Kidney (tissue), 14 donors: ENCODE data around the gene MRPL54. TPM values are rescaled to one million over a fixed set of nuclear protein-coding genes. Genes with fewer than 3 reads are reported as not detected.
"Not testable (repeated sequence)": the region's sequence is repeated elsewhere in the genome, so short reads cannot be mapped to it uniquely, and the experiment has no call there.

ENCODE experiments used
- DNase-seq, 5 donors: peaks; one replicate each; pipeline ENCODE4 v3.0.0-alpha.2; 2013 to 2020
- FAIRE-seq: peaks from 2 replicates; lab custom pipeline; 2012; peaks lifted over from hg19 to GRCh38; lab: Jason Lieb, UNC
- H3K27ac ChIP-seq, 2 donors: one replicate each; pipeline ENCODE4 v1.7.0; 2013; ENCODE audit warnings: low read depth in 2 of 2, low read length in 2 of 2, inconsistent platforms in 1 of 2
- H3K27me3 ChIP-seq: one replicate; pipeline ENCODE4 v1.7.1; 2013; ENCODE audit warnings: low read length, inconsistent platforms; ENCODE audit not compliant: control insufficient read depth, insufficient read depth
- H3K36me3 ChIP-seq, 3 donors: one replicate each; pipeline versions ENCODE4 v1.7.0 to v1.7.1; 2013; ENCODE audit warnings: low read length in 3 of 3, control low read depth in 1 of 3, inconsistent platforms in 1 of 3; ENCODE audit not compliant: insufficient read depth in 3 of 3, control insufficient read depth in 2 of 3
- H3K4me1 ChIP-seq, 3 donors: one replicate each; pipeline versions ENCODE4 v1.7.0 to v1.7.1; 2013; ENCODE audit warnings: low read length in 3 of 3, inconsistent platforms in 1 of 3, low read depth in 1 of 3; ENCODE audit not compliant: control insufficient read depth in 2 of 3, insufficient read depth in 2 of 3
- H3K4me3 ChIP-seq, 3 donors: one replicate each; pipeline versions ENCODE4 v1.7.0 to v1.8.1; 2013; ENCODE audit warnings: low read length in 3 of 3, control low read depth in 1 of 3, inconsistent platforms in 1 of 3
- H3K9ac ChIP-seq, 3 donors: one replicate each; pipeline versions ENCODE4 v1.7.0 to v1.7.1; 2013; ENCODE audit warnings: low read length in 3 of 3, control low read depth in 1 of 3, inconsistent platforms in 1 of 3
- H3K9me3 ChIP-seq, 3 donors: one replicate each; pipeline versions ENCODE4 v1.7.0 to v1.7.1; 2013; ENCODE audit warnings: low read length in 3 of 3, control low read depth in 1 of 3, inconsistent platforms in 1 of 3; ENCODE audit not compliant: control insufficient read depth in 2 of 3, insufficient read depth in 1 of 3
- intact Hi-C: fragments of 100-400 bp; cut with DNase I; formaldehyde crosslinking; loops from one replicate; pipeline ENCODE4 v1.11.1; 2022
- polyA plus RNA-seq: library from polyadenylated mRNA; stranded (reverse); fragments of 350-450 nt; fragmentation: Illumina TruSeq; extraction: RNeasy Lipid Tissue Mini Kit (QIAGEN cat#74804); gene quantifications from one replicate; pipeline ENCODE4 v1.2.3, GENCODE V29; 2014; ENCODE audit warnings: low read depth, low replicate concordance; ENCODE audit not compliant: insufficient read depth
- total RNA-seq: library from RNA; stranded (reverse); fragmentation: NEBNext Ultra II Directional; extraction: Animal tissue kit (Norgen Biotek cat#: 25700); gene quantifications from one replicate; pipeline ENCODE4 v1.2.1, GENCODE V29; 2021
- TF ChIP-seq, protein P1 (sequence below): IDR thresholded peaks from 3 replicates; pipeline ENCODE4 v1.5.1; 2012; ENCODE audit warnings: mild to moderate bottlenecking, moderate library complexity, borderline replicate concordance; ENCODE audit not compliant: insufficient read depth; ENCODE audit errors: extremely low read depth
- donor health status: control.
- donor health status: control.
- donor health status: control.
- donor health status: control.
- donor health status: control.
- donor health status: DM: yes; HTN: yes; CAD: no.
- donor health status: Normal renal cell carcinoma (clear cell type).

MRPL54 gene
- total and polyA plus RNA-seq, 2 donors from 2014 or later = 57.6 to 151 TPM

DNA sequence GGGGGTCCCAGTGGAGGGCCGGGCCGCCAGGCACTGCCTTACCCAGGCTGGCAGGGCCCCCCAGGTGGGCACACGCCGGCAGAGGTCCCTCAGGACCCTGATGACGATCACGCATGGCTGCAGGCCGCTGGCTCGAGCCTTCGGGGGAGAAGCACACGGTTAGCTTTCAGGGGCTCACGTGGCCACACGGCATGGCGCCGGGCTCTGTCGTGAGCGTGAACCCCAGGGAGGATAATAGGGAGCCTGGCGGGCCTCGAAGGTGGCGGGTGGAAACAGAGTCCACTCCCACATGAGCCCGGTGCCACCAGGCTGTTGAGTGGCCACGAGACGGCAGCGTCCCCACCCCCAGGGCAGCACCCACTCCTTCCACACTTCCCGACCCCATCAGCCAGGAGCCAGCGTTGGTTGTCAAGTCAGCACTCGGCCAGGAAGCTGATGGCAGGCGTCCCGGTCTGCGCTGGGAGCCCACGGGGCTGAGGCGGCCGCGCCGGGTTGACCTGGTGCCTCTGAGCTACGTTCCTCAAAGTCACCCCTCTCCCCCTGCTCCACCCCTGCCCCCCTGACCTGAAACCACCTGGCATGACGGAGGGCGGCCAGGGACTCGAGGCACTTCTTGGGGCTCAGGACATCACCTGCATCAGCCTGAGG lies 48.4 kb downstream of the MRPL54 start:
- intact Hi-C loops = no loop called here
- Histone ChIP-seq H3K36me3 (no peaks in the 10 kb centered on the region), H3K9ac (no peak overlapping the region), H3K9me3 (no peaks in the 10 kb centered on the region), H3K27ac (no peak overlapping the region), H3K4me1 (peaks cover 0 to 14% (median 0%) of the 10 kb centered on the region in 3 donors), H3K4me3 (no peak overlapping the region), H3K27me3 (no peaks in the 10 kb centered on the region)
- TF ChIP-seq, protein P1, sequence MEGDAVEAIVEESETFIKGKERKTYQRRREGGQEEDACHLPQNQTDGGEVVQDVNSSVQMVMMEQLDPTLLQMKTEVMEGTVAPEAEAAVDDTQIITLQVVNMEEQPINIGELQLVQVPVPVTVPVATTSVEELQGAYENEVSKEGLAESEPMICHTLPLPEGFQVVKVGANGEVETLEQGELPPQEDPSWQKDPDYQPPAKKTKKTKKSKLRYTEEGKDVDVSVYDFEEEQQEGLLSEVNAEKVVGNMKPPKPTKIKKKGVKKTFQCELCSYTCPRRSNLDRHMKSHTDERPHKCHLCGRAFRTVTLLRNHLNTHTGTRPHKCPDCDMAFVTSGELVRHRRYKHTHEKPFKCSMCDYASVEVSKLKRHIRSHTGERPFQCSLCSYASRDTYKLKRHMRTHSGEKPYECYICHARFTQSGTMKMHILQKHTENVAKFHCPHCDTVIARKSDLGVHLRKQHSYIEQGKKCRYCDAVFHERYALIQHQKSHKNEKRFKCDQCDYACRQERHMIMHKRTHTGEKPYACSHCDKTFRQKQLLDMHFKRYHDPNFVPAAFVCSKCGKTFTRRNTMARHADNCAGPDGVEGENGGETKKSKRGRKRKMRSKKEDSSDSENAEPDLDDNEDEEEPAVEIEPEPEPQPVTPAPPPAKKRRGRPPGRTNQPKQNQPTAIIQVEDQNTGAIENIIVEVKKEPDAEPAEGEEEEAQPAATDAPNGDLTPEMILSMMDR = no peak
- FAIRE-seq = no peak
- no peak for DNase-seq

DNA sequence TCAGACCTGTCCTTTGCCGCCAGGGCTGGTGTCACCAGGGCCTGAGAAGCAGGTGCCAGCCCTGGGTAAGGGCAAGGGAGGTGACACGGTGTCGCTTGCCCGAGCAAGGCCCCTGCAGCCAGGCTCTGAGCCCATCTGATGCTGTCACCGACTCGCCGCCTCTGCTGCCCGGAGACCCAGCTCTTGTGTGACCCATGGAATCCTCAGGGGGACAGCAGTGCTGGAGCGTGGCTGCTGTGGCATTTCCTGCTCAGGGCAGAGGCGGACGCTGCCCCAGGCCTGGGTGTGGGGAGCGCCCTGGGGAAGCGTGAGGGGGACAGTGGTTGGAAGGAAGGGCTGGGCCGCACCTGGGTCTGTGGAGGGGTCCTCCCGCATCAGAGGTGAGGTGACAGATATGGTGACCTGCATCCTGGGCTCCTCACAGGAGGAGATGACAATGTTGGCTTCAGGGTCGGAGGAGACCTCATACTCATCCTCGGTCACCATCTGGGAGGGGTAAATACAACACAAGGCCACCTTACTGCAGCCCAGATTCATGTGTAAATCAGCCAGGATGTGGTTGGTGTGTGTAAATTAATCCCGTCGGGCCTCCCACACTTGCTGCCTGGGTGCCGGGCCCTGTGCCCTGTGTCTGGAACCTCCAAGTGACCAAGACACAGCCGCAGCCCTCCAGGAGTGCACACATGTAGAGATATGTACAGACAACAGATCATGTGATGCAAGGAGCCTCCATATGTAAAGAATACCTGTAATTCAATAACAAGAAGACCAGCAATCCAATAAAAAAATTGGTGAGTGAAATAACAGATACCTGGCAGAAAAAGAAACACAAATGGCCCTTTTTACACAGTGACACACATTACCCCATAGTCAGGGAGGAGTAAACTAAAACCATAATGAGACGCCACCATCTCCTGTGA lies 51.3 kb downstream of the MRPL54 start:
- Histone ChIP-seq H3K4me3 (no peak overlapping the region), H3K9ac (no peak overlapping the region)

DNA sequence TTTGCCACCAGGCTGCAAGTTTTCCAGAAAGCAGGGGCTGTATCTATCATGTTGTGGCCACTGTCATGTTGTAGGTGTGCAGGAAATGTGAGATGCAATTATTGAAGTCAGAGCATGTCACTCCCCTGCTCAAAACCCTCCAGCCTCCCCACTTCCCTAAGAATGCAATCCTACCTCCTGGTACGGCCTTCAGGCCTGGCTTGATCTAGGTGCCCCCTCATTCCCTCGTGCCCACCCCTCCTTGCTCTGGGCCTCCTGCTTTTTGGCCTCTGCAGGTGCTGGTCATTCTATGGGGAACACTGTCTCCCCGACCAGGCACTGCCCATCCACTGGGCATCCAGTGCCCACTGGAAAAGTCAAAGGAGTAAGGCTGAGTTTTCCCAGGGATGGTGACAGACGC lies 52.2 kb downstream of the MRPL54 start:
- TF ChIP-seq, protein P1 = no peak
- intact Hi-C loops = no loop called here
- Histone ChIP-seq H3K9ac (no peak overlapping the region), H3K27me3 (no peaks in the 10 kb centered on the region), H3K27ac (no peak overlapping the region), H3K4me3 (no peak overlapping the region), H3K9me3 (no peaks in the 10 kb centered on the region), H3K36me3 (no peaks in the 10 kb centered on the region), H3K4me1 (peaks cover 0 to 5% (median 0%) of the 10 kb centered on the region in 3 donors)
- no peak for DNase-seq
- FAIRE-seq = no peak

More for the DNA sequence above, 51.3 kb downstream of the MRPL54 start:
- DNase-seq (no peak), FAIRE-seq (no peak)
- H3K27ac ChIP-seq = peak overlapping the region; percentile 57 to 75
- TF ChIP-seq, protein P1 = no peak
- intact Hi-C loops = no loop called here
- H3K36me3 ChIP-seq = no peaks in the 10 kb centered on the region
- no peaks in the 10 kb centered on the region for H3K27me3 ChIP-seq
- H3K4me1 ChIP-seq = peaks cover 0 to 5% (median 0%) of the 10 kb centered on the region in 3 donors
- no peaks in the 10 kb centered on the region for H3K9me3 ChIP-seq

DNA sequence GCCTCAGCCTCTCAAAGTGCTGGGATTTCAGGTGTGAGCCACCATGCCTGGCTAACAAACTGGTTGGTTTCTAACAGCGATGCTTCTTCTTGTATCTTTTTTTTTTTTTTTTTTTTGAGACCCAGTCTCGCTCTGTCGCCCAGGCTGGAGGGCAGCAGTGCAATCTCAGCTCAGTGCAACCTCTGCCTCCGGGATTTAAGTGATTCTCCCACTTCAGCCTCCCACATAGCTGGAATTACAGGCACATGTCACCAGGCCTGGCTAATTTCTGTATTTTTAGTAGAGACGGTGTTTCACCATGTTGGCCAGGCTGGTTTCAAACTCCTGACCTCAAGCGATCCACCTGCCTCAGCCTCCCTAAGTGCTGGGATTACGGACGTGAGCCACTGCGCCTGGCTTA lies 53.7 kb downstream of the MRPL54 start:
- intact Hi-C loops = not testable (repeated sequence)

More for the DNA sequence above, 53.7 kb downstream of the MRPL54 start:
- not testable (repeated sequence) for H3K27ac ChIP-seq, H3K27me3 ChIP-seq, DNase-seq, FAIRE-seq, H3K9ac ChIP-seq, H3K36me3 ChIP-seq, H3K4me3 ChIP-seq, H3K4me1 ChIP-seq, H3K9me3 ChIP-seq
